ENCODE data around the gene C1orf105.
A peak's percentile ranks its signal among the peaks of the same experiment; 100 is the strongest.

Gene C1orf105

DNA sequence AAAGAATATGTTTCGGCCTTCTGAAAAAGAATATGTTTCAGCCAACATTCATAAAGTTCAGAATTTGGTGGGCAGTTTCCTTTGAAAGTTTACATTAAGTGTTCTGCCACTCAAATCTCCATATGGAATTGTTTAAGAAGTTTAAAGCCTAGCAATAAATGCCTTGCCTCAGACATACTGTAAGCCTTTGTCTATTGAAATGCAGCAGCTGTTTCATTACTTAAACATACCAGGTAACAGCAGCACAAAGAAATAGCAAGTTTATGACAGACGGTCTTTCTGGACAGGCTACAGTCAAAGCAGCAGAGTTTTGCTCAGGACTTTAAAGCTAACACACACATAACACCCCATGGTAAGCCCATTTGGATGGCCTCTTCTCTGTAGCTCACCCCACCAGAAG, 38.5 kb upstream of the C1orf105 start:
- Histone ChIP-seq H3K4me2 (ENCODE audit: low read length, poor library complexity, severe bottlenecking) (no peak overlapping the region), H3K4me1 (ENCODE audit: control insufficient read depth, insufficient read depth, low read depth, low read length) (peaks cover 2% of the 10 kb centered on the region), H3K9ac (ENCODE audit: low read length) (no peak overlapping the region), H3K36me3 (ENCODE audit: control insufficient read depth in 1 of 2, insufficient read depth in 2 of 2, low read depth in 1 of 2, low read length in 2 of 2) (no peaks in the 10 kb centered on the region), H3K4ac (ENCODE audit: low read depth in 1 of 2, low read length in 2 of 2) (peak overlapping the region in 1 of 2 experiments; percentile 82), H2BK120ac (ENCODE audit: low read depth, low read length) (no peak overlapping the region), H3K27me3 (ENCODE audit: control insufficient read depth in 1 of 2, insufficient read depth in 1 of 2, low read length in 2 of 2) (no peaks in the 10 kb centered on the region), H3K27ac (ENCODE audit: low read length, poor library complexity, severe bottlenecking) (peak overlapping the region; percentile 53), H3K9me3 (ENCODE audit: control insufficient read depth, low read length) (no peaks in the 10 kb centered on the region), H4K8ac (ENCODE audit: low read length) (peak overlapping the region; percentile 24), H2BK5ac (ENCODE audit: low read depth, low read length, poor library complexity, severe bottlenecking) (peak overlapping the region; percentile 15), H3K23ac (ENCODE audit: low read length in 2 of 2) (no peak overlapping the region), H3K14ac (ENCODE audit: low read length in 2 of 2) (no peak overlapping the region), H3K79me1 (replicated peaks; ENCODE audit: low read length, poor library complexity, severe bottlenecking) (peaks cover 2% of the 10 kb centered on the region), H4K91ac (ENCODE audit: low read length) (no peak overlapping the region), H3K4me3 (ENCODE audit: insufficient read depth in 1 of 2, low read depth in 1 of 2, low read length in 2 of 2) (no peak overlapping the region), H2BK15ac (ENCODE audit: low read depth, poor library complexity, severe bottlenecking) (no peak overlapping the region), H2BK12ac (ENCODE audit: low read length in 2 of 2) (peak overlapping the region; percentile 54 to 92), H2AFZ (ENCODE audit: low read depth, low read length) (no peak overlapping the region), H2AK5ac (ENCODE audit: low read length, severe bottlenecking) (peak overlapping the region; percentile 83), H3K18ac (ENCODE audit: low read depth in 1 of 2, low read length in 2 of 2) (peak overlapping the region; percentile 50 to 66)
- no peak for DNase-seq
- WGBS: 64% methylated on average over 2 of the region's 2 CpGs

DNA sequence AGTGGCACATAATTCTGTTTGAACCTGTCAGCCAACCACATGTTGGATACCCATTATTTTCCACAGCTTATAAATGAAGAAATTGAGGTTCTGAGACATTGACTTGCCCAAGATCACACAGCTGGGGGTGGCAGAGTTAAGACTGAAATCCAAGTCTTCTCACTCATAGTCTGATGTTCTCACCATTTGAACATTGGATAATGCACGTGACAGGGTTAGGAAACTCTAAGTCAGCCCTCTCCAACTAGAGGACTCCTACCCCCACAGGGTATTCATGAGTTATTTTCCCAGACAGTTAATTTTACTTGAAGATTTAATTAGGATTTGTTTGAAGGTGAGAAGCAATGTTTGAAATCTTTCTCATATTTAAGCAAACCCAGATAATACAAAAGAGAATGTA, 38.1 kb upstream of the C1orf105 start:
- Histone ChIP-seq H2AFZ (ENCODE audit: low read depth, low read length) (no peak overlapping the region), H3K4me1 (ENCODE audit: control insufficient read depth, insufficient read depth, low read depth, low read length) (peaks cover 2% of the 10 kb centered on the region), H3K27me3 (ENCODE audit: control insufficient read depth in 1 of 2, insufficient read depth in 1 of 2, low read length in 2 of 2) (no peaks in the 10 kb centered on the region), H3K23ac (ENCODE audit: low read length in 2 of 2) (no peak overlapping the region), H2BK12ac (ENCODE audit: low read length in 2 of 2) (peak overlapping the region; percentile 83 to 92), H3K14ac (ENCODE audit: low read length in 2 of 2) (no peak overlapping the region), H3K4ac (ENCODE audit: low read depth in 1 of 2, low read length in 2 of 2) (peak overlapping the region in 1 of 2 experiments; percentile 82), H2BK15ac (ENCODE audit: low read depth, poor library complexity, severe bottlenecking) (no peak overlapping the region), H2BK120ac (ENCODE audit: low read depth, low read length) (no peak overlapping the region), H3K36me3 (ENCODE audit: control insufficient read depth in 1 of 2, insufficient read depth in 2 of 2, low read depth in 1 of 2, low read length in 2 of 2) (no peaks in the 10 kb centered on the region), H3K4me3 (ENCODE audit: insufficient read depth in 1 of 2, low read depth in 1 of 2, low read length in 2 of 2) (no peak overlapping the region), H3K18ac (ENCODE audit: low read depth in 1 of 2, low read length in 2 of 2) (peak overlapping the region; percentile 50 to 66), H4K91ac (ENCODE audit: low read length) (no peak overlapping the region), H3K9me3 (ENCODE audit: control insufficient read depth, low read length) (no peaks in the 10 kb centered on the region), H3K9ac (ENCODE audit: low read length) (no peak overlapping the region), H3K4me2 (ENCODE audit: low read length, poor library complexity, severe bottlenecking) (no peak overlapping the region), H4K8ac (ENCODE audit: low read length) (no peak overlapping the region), H2BK5ac (ENCODE audit: low read depth, low read length, poor library complexity, severe bottlenecking) (peak overlapping the region; percentile 15), H3K79me1 (replicated peaks; ENCODE audit: low read length, poor library complexity, severe bottlenecking) (peaks cover 2% of the 10 kb centered on the region), H2AK5ac (ENCODE audit: low read length, severe bottlenecking) (peak overlapping the region; percentile 98), H3K27ac (ENCODE audit: low read length, poor library complexity, severe bottlenecking) (peak overlapping the region; percentile 88)
- DNase-seq: peak; percentile 20
- WGBS: no CpG with 5 or more reads among the region's 1 CpG

DNA sequence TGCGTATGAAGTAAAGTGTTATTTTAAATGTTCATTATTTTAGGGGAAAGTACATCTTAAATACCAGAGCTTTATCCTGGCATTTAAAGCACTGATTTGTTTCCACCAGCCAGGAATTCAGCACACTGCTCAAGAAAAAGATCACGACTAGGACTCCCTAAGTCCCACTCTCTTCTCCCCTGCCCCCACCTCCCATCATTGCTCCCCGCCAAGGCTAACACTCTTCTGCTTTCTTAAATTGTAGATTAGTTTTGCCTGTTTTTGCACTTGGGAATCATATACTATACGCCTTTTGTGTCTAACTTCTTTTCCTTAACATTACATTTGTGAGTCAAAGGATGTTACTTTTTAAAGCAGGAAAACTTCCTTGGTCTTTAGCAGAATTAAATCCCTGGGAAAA, 37.5 kb upstream of the C1orf105 start:
- Histone ChIP-seq H3K14ac (ENCODE audit: low read length in 2 of 2) (no peak overlapping the region), H3K27ac (ENCODE audit: low read length, poor library complexity, severe bottlenecking) (peak overlapping the region; percentile 88), H3K4me1 (ENCODE audit: control insufficient read depth, insufficient read depth, low read depth, low read length) (peaks cover 2% of the 10 kb centered on the region), H2BK12ac (ENCODE audit: low read length in 2 of 2) (peak overlapping the region in 1 of 2 experiments; percentile 63), H3K18ac (ENCODE audit: low read depth in 1 of 2, low read length in 2 of 2) (peak overlapping the region; percentile 24 to 77), H3K23ac (ENCODE audit: low read length in 2 of 2) (no peak overlapping the region), H3K9ac (ENCODE audit: low read length) (peak overlapping the region; percentile 78), H3K27me3 (ENCODE audit: control insufficient read depth in 1 of 2, insufficient read depth in 1 of 2, low read length in 2 of 2) (no peaks in the 10 kb centered on the region), H3K4ac (ENCODE audit: low read depth in 1 of 2, low read length in 2 of 2) (peak overlapping the region in 1 of 2 experiments; percentile 80), H3K36me3 (ENCODE audit: control insufficient read depth in 1 of 2, insufficient read depth in 2 of 2, low read depth in 1 of 2, low read length in 2 of 2) (no peaks in the 10 kb centered on the region), H3K9me3 (ENCODE audit: control insufficient read depth, low read length) (no peaks in the 10 kb centered on the region), H3K79me1 (replicated peaks; ENCODE audit: low read length, poor library complexity, severe bottlenecking) (peaks cover 2% of the 10 kb centered on the region), H4K8ac (ENCODE audit: low read length) (peak overlapping the region; percentile 80), H3K4me3 (ENCODE audit: insufficient read depth in 1 of 2, low read depth in 1 of 2, low read length in 2 of 2) (peak overlapping the region in 1 of 2 experiments; percentile 38), H2BK120ac (ENCODE audit: low read depth, low read length) (peak overlapping the region; percentile 83), H4K91ac (ENCODE audit: low read length) (peak overlapping the region; percentile 46), H2AFZ (ENCODE audit: low read depth, low read length) (peak overlapping the region; percentile 63), H2BK15ac (ENCODE audit: low read depth, poor library complexity, severe bottlenecking) (peak overlapping the region; percentile 68), H2BK5ac (ENCODE audit: low read depth, low read length, poor library complexity, severe bottlenecking) (no peak overlapping the region), H2AK5ac (ENCODE audit: low read length, severe bottlenecking) (peak overlapping the region; percentile 77), H3K4me2 (ENCODE audit: low read length, poor library complexity, severe bottlenecking) (no peak overlapping the region)
- DNase-seq: peak; percentile 18
- 11% methylated on average over 1 of the region's 4 CpGs for WGBS

DNA sequence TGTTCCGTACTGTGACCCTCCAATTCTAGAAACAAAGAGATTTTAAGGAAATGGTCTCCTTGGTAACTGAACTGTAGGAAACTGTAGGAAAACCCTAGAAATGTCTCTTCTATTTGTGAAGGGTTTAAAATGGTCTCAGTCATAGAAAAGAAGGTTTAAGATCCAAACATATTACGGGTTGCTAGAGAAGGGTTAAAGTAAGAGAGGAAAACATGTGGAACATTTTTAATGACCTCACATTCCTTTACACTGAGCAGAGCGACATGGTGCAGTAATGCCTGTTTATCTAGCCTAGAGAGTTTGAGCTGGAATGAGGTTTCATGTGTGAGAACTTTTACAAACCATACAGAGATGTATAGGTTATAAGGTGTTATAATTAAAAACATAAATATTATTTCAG, 36.9 kb upstream of the C1orf105 start:
- H3K27me3 ChIP-seq (ENCODE audit: control insufficient read depth in 1 of 2, insufficient read depth in 1 of 2, low read length in 2 of 2): no peaks in the 10 kb centered on the region
- DNase-seq: peak; percentile 79
- peaks cover 2% of the 10 kb centered on the region for H3K4me1 ChIP-seq (ENCODE audit: control insufficient read depth, insufficient read depth, low read depth, low read length)
- H4K91ac ChIP-seq (ENCODE audit: low read length): no peak overlapping the region
- H3K79me1 ChIP-seq (replicated peaks; ENCODE audit: low read length, poor library complexity, severe bottlenecking): peaks cover 4% of the 10 kb centered on the region
- H2AK5ac ChIP-seq (ENCODE audit: low read length, severe bottlenecking): no peak overlapping the region
- no peak overlapping the region for H2BK15ac ChIP-seq (ENCODE audit: low read depth, poor library complexity, severe bottlenecking)
- peaks cover 0 to 1% of the 10 kb centered on the region in 2 experiments for H3K36me3 ChIP-seq (ENCODE audit: control insufficient read depth in 1 of 2, insufficient read depth in 2 of 2, low read depth in 1 of 2, low read length in 2 of 2)
- no peak overlapping the region for H2BK12ac ChIP-seq (ENCODE audit: low read length in 2 of 2)
- no peak overlapping the region for H4K8ac ChIP-seq (ENCODE audit: low read length)
- H3K4ac ChIP-seq (ENCODE audit: low read depth in 1 of 2, low read length in 2 of 2): no peak overlapping the region
- H2BK120ac ChIP-seq (ENCODE audit: low read depth, low read length): no peak overlapping the region
- H3K4me3 ChIP-seq (ENCODE audit: insufficient read depth in 1 of 2, low read depth in 1 of 2, low read length in 2 of 2): peak overlapping the region in 1 of 2 experiments; percentile 38
- peak overlapping the region; percentile 88 for H3K27ac ChIP-seq (ENCODE audit: low read length, poor library complexity, severe bottlenecking)
- peak overlapping the region in 1 of 2 experiments; percentile 48 for H3K18ac ChIP-seq (ENCODE audit: low read depth in 1 of 2, low read length in 2 of 2)
- 19% methylated on average over 2 of the region's 3 CpGs for WGBS
- no peak overlapping the region for H2BK5ac ChIP-seq (ENCODE audit: low read depth, low read length, poor library complexity, severe bottlenecking)
- H3K23ac ChIP-seq (ENCODE audit: low read length in 2 of 2): no peak overlapping the region
- H3K9ac ChIP-seq (ENCODE audit: low read length): peak overlapping the region; percentile 78
- no peaks in the 10 kb centered on the region for H3K9me3 ChIP-seq (ENCODE audit: control insufficient read depth, low read length)
- H3K4me2 ChIP-seq (ENCODE audit: low read length, poor library complexity, severe bottlenecking): no peak overlapping the region
- H3K14ac ChIP-seq (ENCODE audit: low read length in 2 of 2): no peak overlapping the region
- H2AFZ ChIP-seq (ENCODE audit: low read depth, low read length): no peak overlapping the region

All from mesenchymal stem cell (in vitro differentiated cells and primary cell).